AG20443 (cell line): ENCODE measurements around the gene CLEC12A.

Experiments used
- DNase-seq: peaks from one replicate; pipeline ENCODE4 v3.0.0; 2012; ENCODE audit warnings: low spot score, mixed read lengths

CLEC12A gene

GRCh38 chr12:10033783-10034545 lies 62.8 kb downstream of the CLEC12A start:
- DNase-seq: peak; percentile 12
